ENCODE results near the gene ARHGDIG.

DNA sequence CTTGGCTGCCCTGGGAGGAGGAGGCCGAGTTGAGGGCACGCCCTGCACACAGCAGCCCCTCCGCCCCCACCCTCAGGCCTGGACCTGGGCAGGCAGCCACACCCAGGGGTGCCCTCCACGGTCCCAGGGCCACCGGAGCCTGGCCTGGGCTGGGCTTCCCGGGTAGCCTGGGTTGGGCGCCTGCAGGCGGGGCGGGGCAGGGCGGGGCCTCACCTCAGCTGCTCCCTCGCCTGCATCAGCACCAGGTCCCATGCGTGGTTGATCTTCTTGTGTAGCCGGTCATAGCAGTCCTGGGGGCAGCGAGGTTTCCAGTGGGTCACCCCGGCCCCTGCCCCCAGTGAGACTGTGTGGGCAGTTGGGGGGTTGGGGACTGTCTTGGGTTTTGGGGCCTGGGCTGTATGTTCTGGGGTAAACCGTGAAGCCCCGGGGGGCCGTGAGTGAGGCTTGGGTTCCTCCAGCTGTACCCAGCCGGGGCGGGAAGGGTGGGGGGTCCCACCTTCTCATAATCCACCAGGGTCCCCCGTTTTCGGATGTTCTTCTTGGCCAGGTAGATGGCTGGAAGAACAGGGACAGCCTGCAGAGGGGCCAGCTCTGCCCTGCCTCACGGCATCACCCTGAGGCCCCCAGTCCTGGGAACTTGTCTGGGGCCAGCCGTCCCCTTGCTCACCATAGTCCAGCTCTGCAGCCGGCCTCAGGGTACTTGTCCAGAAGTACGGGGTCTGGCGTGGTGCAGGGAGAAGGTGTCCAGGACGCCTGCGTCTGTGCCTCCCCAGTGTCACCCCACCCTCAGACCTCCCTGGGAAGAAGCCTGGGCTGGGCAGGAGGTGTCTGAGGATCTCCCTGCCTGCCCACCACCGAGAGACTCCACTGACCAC is 6.6 kb upstream of the ARHGDIG start:
- no peak for TF ChIP-seq POLR2AphosphoS5 (IDR thresholded peaks at IDR 0.05; ENCODE audit: low read depth, low read length)
- TF ChIP-seq, protein P1, sequence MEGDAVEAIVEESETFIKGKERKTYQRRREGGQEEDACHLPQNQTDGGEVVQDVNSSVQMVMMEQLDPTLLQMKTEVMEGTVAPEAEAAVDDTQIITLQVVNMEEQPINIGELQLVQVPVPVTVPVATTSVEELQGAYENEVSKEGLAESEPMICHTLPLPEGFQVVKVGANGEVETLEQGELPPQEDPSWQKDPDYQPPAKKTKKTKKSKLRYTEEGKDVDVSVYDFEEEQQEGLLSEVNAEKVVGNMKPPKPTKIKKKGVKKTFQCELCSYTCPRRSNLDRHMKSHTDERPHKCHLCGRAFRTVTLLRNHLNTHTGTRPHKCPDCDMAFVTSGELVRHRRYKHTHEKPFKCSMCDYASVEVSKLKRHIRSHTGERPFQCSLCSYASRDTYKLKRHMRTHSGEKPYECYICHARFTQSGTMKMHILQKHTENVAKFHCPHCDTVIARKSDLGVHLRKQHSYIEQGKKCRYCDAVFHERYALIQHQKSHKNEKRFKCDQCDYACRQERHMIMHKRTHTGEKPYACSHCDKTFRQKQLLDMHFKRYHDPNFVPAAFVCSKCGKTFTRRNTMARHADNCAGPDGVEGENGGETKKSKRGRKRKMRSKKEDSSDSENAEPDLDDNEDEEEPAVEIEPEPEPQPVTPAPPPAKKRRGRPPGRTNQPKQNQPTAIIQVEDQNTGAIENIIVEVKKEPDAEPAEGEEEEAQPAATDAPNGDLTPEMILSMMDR (IDR thresholded peaks at IDR 0.05), result no peak

Measured in Panc1 (cell line).